Psoas muscle (tissue), 8 donors: Measurements from ENCODE around the gene ADAMTS2. TPM values are rescaled to one million over a fixed set of nuclear protein-coding genes. Genes with fewer than 3 reads are reported as not detected.

Experiments
- ATAC-seq, 4 donors: fragments of 200-7000 bp; cut with Tn5 transposase; one replicate each; pipeline ENCODE4 v1.9.1; 2020; ENCODE audit warnings: moderate library complexity in 3 of 4, mild to moderate bottlenecking in 2 of 4
- DNase-seq, 2 donors: peaks; one replicate each; pipeline ENCODE4 v3.0.0-alpha.2; 2020
- H3K27ac ChIP-seq: fragments of 200-600 bp; one replicate; pipeline ENCODE4 v1.8.0; 2022
- H3K27me3 ChIP-seq, 3 donors: fragments of 200-600 bp in 1 of 3; one replicate each; pipeline versions ENCODE4 v1.6.1 to v1.8.0; 2013 to 2022; ENCODE audit warnings: low read length in 2 of 3, mild to moderate bottlenecking in 2 of 3, moderate library complexity in 1 of 3; ENCODE audit not compliant: insufficient read depth in 3 of 3
- H3K36me3 ChIP-seq, 2 donors: fragments of 200-600 bp in 1 of 2; one replicate each; pipeline versions ENCODE4 v1.6.1 to v1.8.0; 2013 to 2022; ENCODE audit warnings: low read depth in 1 of 2, mild to moderate bottlenecking in 1 of 2, moderate library complexity in 1 of 2; ENCODE audit not compliant: insufficient read depth in 1 of 2
- H3K4me1 ChIP-seq: fragments of 200-600 bp; one replicate; pipeline ENCODE4 v1.8.0; 2022
- H3K4me3 ChIP-seq: fragments of 200-600 bp; one replicate; pipeline ENCODE4 v1.8.0; 2022; ENCODE audit warnings: mild to moderate bottlenecking
- H3K9me3 ChIP-seq: fragments of 200-600 bp; one replicate; pipeline ENCODE4 v1.8.0; 2022
- WGBS, 3 donors: extraction: QIAGEN DNeasy Blood & Tissue Kit; methylation state at CpG; one replicate each; pipeline versions ENCODE4 v1.1.6 to v1.1.7; 2013; 5-methylcytosine and 5-hydroxymethylcytosine counted together
- intact Hi-C, 2 donors: fragments of 100-400 bp; cut with DNase I; formaldehyde crosslinking; loops; one replicate each; pipeline versions ENCODE4 v1.11.0 to v1.14.2; 2022
- polyA plus RNA-seq, 3 donors: library from polyadenylated mRNA; stranded (reverse); fragments of 200-250 nt; gene quantifications; one replicate each; pipeline ENCODE4 v1.2.3, GENCODE V29; 2013
- total RNA-seq, 4 donors: library from RNA; stranded (reverse); fragmentation: NEBNext Ultra II Directional in 2 of 4; extraction: Animal tissue kit (Norgen Biotek cat#: 25700) in 2 of 4; gene quantifications; one replicate each; pipeline versions ENCODE4 v1.2.1 to v1.2.4, GENCODE V29; 2021 to 2023
- TF ChIP-seq, protein P1 (sequence below): fragments of 200-600 bp; IDR thresholded peaks from one replicate; pipeline ENCODE4 v1.8.0; 2022; ENCODE audit warnings: antibody characterized with exemption
- donor health status: healthy with polysubstance abuse.
- donor health status: DM: no; HTN: no; CAD: no; lungs with moderate emphysema.
- donor health status: Bipolar disorder and iron deficiency.
- donor health status: healthy.
- donor health status: DM: yes; HTN: yes; CAD: no.
- donor health status: DM: no; HTN: no; CAD: no.
- donor health status: DM: no; HTN: no; CAD: no.
- donor health status: DM: yes; HTN: yes; CAD: no.

ADAMTS2 gene
- total and polyA plus RNA-seq, 7 donors: 0.83 to 3.7 (median 2.0) TPM

DNA sequence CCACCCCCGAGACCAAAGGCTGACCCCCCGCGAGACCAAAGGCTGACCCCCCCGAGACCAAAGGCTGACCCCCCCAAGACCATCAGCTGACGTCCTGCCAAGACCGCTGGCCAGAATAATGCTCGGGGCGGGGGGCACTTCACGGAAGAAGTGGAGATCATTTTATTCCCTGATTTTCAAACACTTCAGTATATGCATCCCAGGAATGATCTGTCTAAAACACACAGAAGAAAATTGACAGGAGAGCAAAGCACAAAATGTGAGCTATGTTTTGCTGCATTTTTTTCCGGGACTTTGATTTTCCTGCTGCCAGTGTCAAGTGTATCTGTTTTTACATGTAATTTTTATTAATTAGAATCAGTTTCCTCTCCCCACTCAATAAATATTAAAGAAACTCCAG, 67.1 kb downstream of the ADAMTS2 start:
- no peak overlapping the region for H3K4me3 ChIP-seq
- peaks cover 5% of the 10 kb centered on the region for H3K4me1 ChIP-seq
- TF ChIP-seq, protein P1, sequence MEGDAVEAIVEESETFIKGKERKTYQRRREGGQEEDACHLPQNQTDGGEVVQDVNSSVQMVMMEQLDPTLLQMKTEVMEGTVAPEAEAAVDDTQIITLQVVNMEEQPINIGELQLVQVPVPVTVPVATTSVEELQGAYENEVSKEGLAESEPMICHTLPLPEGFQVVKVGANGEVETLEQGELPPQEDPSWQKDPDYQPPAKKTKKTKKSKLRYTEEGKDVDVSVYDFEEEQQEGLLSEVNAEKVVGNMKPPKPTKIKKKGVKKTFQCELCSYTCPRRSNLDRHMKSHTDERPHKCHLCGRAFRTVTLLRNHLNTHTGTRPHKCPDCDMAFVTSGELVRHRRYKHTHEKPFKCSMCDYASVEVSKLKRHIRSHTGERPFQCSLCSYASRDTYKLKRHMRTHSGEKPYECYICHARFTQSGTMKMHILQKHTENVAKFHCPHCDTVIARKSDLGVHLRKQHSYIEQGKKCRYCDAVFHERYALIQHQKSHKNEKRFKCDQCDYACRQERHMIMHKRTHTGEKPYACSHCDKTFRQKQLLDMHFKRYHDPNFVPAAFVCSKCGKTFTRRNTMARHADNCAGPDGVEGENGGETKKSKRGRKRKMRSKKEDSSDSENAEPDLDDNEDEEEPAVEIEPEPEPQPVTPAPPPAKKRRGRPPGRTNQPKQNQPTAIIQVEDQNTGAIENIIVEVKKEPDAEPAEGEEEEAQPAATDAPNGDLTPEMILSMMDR: no peak
- ATAC-seq (no peak), DNase-seq (no peak)
- intact Hi-C loops: no loop called here
- H3K27ac ChIP-seq: no peak overlapping the region
- no peaks in the 10 kb centered on the region for H3K9me3 ChIP-seq
- H3K36me3 ChIP-seq: no peaks in the 10 kb centered on the region
- 46 to 57% (median 47%) methylated on average over 10 of the region's 10 CpGs for WGBS, 3 donors
- no peaks in the 10 kb centered on the region for H3K27me3 ChIP-seq

DNA sequence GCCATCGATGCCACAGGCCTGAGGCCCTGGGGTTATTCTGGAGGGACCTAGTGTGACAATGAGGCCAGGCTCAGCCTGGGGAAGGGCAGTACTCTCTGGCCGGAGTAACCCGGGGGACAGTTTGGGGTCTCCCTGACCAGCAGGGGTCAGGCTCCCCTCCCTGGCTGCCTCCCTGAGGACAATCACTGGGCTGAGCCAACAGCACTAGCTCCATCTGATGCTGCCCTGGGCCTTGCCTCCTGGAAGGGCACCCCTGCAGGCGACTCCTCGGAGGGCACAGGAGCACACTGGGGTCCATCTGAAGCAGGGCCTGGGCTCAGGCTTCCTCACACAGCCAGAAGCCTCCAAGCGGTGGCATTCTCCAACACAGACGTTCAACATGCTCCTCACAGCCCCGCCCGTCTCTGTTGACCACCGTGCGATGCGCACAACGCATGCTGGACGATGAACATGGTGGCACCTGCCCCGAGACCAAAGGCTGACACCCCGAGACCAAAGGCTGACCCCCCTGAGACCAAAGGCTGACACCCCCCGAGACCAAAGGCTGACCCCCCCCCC, 68.3 kb downstream of the ADAMTS2 start:
- intact Hi-C loops: no loop called here
- Histone ChIP-seq H3K27ac (no peak overlapping the region), H3K36me3 (no peaks in the 10 kb centered on the region), H3K4me1 (peaks cover 5% of the 10 kb centered on the region), H3K4me3 (no peak overlapping the region), H3K9me3 (no peaks in the 10 kb centered on the region), H3K27me3 (no peaks in the 10 kb centered on the region)
- peak in 1 of 4 donors; percentile 31 for ATAC-seq
- DNase-seq: peak in 1 of 2 donors; percentile 14
- TF ChIP-seq, protein P1: no peak
- WGBS, 3 donors: 75 to 84% (median 80%) methylated on average over 16 to 17 of the region's 17 CpGs

DNA sequence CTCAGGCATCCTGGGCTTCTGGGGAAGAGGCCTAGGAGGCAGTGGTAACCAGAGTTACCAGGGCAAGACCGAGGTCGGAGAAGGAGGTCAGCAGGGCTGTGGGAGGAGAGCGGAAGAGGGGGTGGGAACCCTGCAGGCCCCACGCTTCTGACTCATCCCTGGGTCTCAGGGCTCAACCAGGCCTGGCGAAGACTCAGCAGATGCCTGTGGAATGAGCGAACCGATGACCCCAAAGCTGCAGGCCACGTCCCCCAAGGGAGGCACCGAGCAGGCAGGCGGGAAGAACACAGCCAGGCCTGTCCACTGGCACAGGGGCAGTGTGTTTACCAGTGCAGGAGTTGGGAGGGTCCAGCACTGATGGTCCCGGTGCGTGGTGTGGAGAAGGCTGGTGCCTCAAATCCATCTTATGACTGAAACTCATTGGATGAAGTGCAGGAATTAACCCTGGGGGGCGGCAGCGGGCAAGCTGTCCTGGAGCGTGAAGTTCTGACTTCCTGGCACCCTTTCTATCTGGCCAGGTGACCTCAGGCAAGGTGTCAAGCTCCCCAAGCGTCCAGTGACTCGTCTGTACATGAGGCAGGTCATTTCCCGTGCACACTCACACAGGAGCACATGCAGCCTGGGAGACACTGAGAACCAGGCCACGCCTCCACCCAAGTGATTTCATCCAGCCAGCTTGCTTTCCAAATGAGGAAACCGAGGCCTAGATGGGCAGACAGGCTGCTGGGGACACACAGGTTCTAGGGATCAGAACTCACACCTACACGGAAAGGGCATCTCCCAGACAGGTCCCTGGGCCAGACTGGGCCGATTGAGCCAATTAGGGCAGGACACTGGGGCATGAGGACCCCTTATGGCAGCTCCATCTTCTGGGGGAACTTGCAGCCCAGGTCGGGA, 69.1 kb downstream of the ADAMTS2 start:
- intact Hi-C loops: no loop called here
- ATAC-seq (peak; percentile 80 to 89 (median 84)), DNase-seq (peak; percentile 90 to 93)

DNA sequence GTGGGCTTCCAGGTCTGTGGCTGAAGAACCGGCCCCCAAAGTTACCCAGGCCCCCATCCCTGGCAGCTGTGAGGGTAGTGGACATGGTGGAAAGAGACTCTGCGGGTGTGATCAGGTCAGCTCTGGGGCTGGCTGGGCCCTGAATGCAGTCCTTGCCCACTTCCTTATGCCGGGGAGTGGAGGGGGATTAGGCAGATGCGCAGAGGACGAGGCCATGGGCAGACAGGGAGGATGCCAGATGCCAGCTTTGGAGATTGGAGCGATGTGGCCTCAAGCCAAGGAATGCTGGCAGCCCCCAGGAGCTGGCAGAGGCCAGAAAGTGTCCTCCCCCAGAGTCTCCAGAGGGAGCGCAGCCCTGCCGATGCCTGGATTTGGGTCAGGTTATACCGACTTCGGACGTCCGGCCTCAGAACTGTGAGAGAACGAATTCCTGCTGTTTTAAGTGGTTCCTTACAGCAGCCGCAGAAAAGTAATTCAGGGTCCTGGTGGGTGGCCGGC, 69.8 kb downstream of the ADAMTS2 start:
- peak overlapping the region; percentile 55 for H3K27ac ChIP-seq
- WGBS, 3 donors: 56 to 72% (median 59%) methylated on average over 15 of the region's 15 CpGs

More for the DNA sequence above, 69.1 kb downstream of the ADAMTS2 start:
- Histone ChIP-seq H3K27ac (peak overlapping the region; percentile 55), H3K9me3 (no peaks in the 10 kb centered on the region), H3K27me3 (no peaks in the 10 kb centered on the region), H3K36me3 (no peaks in the 10 kb centered on the region), H3K4me3 (no peak overlapping the region), H3K4me1 (peaks cover 5% of the 10 kb centered on the region)
- WGBS, 3 donors: 62 to 70% (median 68%) methylated on average over 23 of the region's 23 CpGs
- TF ChIP-seq, protein P1: no peak

More for the DNA sequence above, 69.8 kb downstream of the ADAMTS2 start:
- intact Hi-C loops: no loop called here
- DNase-seq: peak in 1 of 2 donors; percentile 32
- Histone ChIP-seq H3K4me1 (peaks cover 5% of the 10 kb centered on the region), H3K9me3 (no peaks in the 10 kb centered on the region), H3K36me3 (no peaks in the 10 kb centered on the region), H3K27me3 (no peaks in the 10 kb centered on the region), H3K4me3 (no peak overlapping the region)
- peak in 2 of 4 donors; percentile 15 to 19 for ATAC-seq
- TF ChIP-seq, protein P1: no peak
